ENCODE measurements around the gene CES5A. TPM values are rescaled to one million over a fixed set of nuclear protein-coding genes. Genes with fewer than 3 reads are reported as not detected.
"Not testable (repeated sequence)": the region's sequence is repeated elsewhere in the genome, so short reads cannot be mapped to it uniquely, and the experiment has no call there.

The CES5A gene
- total RNA-seq, 1 donor from 2014 or later, result 0.35 TPM

DNA sequence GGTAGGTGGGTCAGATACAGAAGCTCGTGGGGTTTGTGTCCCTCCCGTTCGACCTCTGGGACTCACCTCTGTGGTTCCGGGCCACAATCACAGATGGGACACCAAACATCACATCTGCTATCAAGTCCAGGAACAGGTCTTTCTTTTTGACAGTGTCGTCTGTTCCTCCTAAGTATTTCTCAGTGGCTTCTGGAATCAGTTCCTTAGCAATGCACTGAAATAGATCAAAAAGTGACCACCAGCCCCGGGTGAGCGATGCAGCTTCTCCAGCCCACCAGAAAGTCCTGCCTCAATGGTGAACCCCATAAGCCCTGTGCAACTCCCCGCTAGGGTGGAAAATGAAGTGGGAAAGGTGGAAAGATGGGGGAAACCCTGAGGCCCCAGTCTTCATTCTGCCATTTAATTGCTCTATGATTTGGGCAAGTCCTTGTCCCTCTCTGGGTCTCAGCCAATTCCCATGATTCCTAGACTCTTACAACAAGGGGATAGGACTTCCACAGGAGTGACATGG is 64.7 kb downstream of the CES5A start:
- intact Hi-C loops (cut with DNase I), result no loop called here
- no peak for DNase-seq
- no peak for ATAC-seq (ENCODE audit: poor library complexity)

DNA sequence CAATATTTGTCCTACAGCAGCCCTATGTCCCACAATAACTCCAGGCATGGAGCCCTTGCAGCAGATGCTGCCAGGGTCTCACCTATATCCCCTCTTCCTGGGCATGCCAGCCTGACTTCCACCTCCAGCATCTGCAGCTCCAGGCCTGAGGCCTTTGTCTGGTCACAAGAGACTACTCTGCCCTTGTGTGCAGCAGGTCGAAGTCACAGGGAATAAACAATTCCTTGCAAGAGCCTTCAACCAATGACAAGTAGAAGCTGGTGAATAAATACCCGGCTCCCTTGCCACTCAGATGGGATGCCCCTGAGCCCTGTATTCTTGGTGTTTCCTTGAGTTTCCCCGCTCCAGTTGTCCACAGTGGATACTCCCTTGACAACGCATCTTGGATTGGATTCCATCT is 65.3 kb downstream of the CES5A start:
- intact Hi-C loops (cut with DNase I), result no loop called here
- ATAC-seq (ENCODE audit: poor library complexity), result no peak
- DNase-seq, result no peak

DNA sequence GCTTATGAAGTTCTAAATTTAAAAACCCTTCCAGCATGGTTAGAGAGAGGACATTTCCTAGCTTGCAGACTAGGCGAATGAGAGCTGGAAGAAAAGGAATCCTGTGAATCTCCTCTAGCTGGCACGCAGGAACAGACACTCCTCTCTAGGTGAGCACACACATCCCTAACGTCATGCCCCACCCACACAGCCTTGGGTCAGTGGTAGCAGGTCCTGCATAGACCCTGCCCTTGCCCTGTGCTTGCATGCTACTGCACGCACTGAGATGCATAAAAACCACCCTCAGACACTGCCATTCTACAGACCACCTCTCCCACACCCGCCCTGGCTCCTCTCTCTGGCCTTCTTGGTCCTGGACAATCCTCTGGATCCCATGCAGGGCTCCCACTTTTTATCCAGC is 65.8 kb downstream of the CES5A start:
- intact Hi-C loops (cut with DNase I), result no loop called here
- no peak for DNase-seq
- no peak for ATAC-seq (ENCODE audit: poor library complexity)

DNA sequence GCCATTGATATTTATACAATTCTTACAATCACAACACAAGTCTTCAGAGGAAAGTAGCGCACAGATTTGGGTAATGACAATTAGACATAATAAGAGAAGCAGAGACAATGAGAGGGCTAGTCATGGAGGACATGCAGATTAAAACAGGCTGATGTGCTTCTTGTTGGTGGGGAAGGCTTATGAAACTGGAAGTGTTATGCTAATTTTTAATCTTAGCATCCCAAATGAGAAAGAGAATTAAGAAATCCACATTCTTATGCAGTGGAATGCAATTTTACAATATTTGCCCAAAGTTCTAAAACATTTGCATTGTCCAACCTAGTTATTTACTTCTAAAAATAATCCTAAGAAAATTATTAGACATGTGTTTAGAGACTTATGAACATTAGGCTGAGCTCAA is 66.9 kb downstream of the CES5A start:
- DNase-seq; ATAC-seq (ENCODE audit: poor library complexity); intact Hi-C loops (cut with DNase I): not testable (repeated sequence)

DNA sequence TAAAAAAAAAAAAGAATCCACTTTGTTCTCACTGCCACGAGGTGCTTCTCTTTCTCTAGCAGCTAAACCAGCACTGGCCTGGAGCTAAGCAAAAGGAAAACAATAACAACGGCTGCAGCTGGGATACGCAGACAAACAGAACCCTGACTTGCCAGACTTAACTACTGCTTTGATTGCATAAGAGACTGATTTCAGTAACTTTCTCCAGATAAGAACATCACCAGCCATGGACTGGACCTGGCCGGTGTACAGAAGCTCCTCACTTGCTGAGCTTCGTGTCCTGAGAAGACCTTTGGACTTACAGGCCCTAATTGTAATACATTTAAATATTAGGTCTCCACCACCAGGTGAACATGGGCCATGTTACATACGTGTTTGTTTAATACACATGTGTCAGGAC is 70.1 kb downstream of the CES5A start:
- intact Hi-C loops (cut with DNase I); DNase-seq: not testable (repeated sequence)
- ATAC-seq (ENCODE audit: poor library complexity), result peak; percentile 79

DNA sequence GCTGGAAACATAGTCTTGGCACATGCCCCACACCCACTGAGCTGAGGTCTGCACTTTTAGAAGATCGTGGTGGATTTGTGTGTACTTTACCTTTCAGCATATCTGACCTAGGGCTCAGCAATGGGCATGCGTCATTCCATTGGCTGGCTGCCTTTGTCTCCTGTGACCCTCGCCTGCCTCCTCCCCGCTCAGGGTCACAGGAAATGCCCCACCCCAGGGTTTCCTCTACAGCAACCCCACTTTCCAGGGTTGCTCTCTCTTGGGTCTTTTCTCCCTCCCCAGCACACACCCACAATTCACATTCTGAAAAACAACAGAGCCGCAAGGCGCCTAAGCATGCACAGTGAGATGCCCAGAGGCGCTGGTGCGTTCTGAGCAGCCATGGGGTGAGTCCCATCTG is 71.5 kb downstream of the CES5A start:
- DNase-seq; intact Hi-C loops (cut with DNase I); ATAC-seq (ENCODE audit: poor library complexity): not testable (repeated sequence)

Other genes with a start within 250 kb of the CES5A start
- not detected for gene SLC6A2, start 219.4 kb downstream of the CES5A start, total RNA-seq
- 33.2 TPM for gene CES1, start 42.3 kb downstream of the CES5A start, total RNA-seq

Data from Right ventricle myocardium superior (tissue), 1 donor.